Measurements from ENCODE around the gene PIK3R5.

The PIK3R5 gene

DNA sequence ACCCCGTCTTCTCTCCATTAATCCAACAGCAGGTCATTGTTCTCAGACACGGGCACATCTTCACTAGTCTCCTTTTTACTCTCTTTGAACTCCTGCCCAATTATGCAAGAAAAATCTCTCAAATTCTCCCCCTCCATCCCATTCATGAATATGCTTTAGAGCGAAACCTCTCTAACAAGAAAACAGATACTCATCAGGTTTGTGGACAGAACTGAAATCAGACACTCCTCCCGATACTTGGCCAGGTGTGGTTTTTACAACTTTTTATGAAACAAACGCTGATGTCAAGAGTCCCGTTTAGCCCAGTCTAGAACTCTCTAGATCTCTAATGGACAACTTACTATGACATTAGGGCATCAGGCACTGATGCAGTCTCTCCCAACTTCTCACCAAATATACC is 40.9 kb downstream of the PIK3R5 start:
- DNase-seq (ENCODE audit: low spot score), result no peak

DNA sequence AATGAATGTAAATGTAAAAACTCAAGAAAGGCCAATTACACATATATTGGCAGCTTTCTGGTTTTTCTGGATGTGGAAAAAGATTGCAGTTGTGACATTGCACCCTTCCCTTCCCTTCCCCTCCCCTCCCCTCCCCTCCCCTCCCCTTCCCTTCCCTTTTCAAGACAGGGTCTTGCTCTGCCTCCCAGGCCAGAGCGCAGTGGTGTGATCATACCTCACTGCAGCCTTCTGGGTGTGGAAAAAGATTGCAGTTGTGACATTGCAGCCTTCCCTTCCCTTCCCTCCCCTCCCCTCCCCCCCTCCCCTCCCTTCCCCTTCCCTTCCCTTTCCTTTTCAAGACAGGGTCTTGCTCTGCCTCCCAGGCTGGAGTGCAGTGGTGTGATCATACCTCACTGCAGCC is 41.7 kb downstream of the PIK3R5 start:
- no peak for DNase-seq (ENCODE audit: low spot score)

DNA sequence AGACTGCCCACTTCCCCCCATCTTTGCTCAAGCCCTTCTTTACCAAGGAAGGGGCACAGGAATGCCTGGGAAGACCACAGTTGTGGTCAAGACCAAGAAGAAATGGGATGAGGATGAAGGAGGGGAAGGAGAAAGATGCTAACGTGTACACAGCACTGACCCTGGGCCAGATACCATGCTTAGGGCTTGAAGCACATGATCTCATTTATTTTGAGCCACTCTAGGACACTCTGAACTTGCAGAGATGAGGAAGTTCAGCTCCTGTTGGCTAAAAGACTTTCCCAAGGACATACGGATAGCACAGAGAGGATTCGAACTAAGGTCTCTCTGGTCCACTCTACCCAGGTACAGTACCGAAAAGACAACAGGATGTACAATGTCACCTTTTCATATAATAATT is 42.6 kb downstream of the PIK3R5 start:
- no peak for DNase-seq (ENCODE audit: low spot score)

DNA sequence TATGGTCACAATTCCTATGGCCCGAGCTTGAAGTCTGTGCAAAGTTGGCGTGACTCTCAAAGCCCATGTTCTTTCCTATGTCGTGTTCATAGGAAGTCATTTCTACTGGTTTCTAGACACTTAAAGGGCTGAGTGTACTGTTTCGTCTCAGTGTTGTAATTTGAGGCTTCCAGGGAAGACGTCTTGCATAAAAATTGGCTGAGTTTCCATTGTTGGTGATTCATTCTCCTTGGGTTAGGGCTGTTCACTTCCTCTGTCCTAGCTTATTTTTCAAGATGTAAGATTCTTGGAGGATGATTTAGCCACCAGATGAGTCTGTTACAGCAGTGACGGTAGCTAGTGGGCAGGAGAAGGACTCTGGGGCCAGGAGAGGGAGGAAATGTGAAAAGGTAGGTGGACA is 43.1 kb downstream of the PIK3R5 start:
- no peak for DNase-seq (ENCODE audit: low spot score)

DNA sequence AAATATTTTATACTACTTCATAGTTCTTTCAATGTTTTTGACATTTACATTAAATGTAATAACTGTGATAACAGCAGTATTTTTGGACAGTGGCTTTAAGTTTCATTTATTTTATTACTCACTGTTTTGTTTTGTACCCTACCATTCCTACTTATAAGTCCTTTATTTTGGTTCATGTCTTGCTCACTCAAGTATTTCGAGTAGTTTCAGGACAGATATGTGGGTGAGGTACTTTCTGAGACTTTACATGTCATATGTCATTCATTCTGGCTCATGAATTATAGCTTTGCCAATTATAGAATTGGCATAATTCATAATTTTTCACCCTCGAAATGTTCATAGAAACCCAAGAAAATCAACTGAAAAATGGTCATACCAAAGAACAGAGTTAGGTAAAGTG is 44.4 kb downstream of the PIK3R5 start:
- no peak for DNase-seq (ENCODE audit: low spot score)

DNA sequence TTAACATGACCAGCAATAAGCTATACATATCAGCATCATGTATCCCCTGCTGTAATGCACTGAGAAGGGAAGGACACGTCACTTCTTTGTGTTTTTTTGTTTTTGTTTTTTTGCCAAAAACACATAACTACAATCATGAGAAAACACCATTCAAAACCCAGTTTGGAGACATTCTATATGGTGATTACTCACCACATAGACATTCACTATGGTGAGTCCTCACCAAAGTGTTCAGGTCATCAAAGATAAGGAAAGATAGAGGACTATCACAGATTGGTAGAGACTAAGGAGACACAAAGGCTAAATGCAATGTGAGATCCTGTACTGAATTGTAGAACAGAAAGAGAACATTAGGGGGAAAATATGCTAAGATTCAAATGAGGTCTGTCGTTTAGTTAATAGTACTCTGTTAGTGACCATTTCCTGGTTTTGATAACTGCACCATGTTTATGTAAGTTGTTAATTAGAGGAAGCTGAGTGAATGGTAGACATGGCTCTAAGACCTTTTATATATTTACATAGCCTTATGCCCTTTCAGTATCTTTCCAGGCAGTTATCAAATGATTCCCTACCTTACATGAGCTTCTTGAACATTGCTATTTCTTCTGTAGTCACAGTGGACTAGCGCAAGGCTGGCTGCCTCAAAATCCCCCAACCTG is 46.6 kb downstream of the PIK3R5 start:
- DNase-seq (ENCODE audit: low spot score), result no peak

DNA sequence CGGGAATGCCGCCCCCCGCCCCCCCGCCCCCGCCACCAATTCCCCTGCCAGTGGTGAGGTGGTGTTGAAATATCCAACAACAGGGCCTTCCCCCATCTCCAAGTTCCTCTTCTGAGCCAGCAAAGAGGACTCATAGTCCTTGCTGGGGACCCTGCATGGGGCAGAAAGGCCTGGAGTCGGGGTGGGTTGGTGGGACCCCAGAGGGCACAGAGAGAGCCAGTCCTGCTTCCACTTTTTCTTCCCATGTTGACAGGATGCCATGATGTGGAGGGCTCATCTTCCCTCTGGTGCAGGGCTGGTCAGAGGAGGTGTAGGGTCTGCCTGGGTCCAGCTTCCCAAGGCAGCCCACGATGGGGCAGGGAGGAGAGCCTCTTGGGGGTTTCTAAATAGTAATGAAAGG is 49.0 kb downstream of the PIK3R5 start:
- DNase-seq (ENCODE audit: low spot score), result no peak

DNA sequence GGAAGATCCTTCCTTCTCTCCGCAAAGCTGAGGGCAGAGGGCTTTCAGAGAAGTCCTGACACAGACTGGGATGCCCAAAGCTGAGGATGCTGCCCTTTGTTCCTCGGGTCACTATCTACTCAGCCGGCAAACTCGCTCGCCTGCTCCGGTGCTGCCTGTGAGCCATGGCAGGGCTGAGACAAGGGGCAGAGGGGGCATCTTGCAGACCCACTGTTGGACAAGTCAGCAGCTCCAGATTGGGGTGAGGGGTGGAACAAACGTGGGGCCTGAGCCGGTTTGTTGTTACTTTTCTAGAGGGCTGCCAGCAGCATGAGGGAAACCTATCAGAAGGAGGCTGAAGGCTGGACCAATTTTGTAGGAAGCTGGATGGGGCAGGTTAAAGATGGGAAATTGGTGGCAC is 51.0 kb downstream of the PIK3R5 start:
- no peak for DNase-seq (ENCODE audit: low spot score)

DNA sequence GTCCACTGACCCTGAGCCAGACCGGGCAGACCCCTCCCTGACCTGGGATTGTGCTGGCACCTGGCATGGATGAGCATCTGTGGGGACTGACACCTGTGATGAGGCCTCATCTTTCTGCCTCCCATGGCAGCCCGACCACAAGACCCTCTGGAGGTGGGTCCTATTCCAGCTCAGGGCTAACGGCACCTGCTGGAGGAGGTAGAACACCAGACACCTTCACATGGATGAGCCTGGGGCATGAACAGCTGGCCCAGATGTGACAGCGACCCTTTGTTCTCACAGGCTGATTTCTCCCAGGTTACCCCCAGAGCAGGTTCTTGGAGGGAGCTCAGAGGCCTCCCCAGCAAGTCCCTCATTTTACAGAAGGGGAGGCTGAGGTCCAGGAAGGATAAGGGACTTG is 51.6 kb downstream of the PIK3R5 start:
- DNase-seq (ENCODE audit: low spot score), result no peak

DNA sequence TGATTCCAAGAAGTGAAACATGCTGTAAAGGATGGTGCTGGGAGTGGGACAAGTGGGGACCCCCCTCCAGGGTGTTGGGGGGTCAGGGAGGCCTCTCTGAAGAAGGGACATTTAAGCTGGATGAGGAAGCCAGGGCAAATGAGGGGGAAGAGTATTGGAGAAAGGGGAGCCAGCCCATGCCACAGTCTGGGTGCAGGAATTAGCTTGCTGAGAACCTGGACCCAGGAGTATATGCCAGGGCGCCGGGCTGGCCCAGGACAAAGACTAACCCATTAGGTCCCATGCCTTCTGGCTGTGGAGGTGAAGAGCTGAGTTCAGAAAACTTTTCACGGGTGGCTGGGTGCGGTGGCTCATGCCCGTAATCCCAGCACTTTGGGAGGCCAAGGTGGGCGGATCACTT is 52.4 kb downstream of the PIK3R5 start:
- DNase-seq (ENCODE audit: low spot score), result no peak

DNA sequence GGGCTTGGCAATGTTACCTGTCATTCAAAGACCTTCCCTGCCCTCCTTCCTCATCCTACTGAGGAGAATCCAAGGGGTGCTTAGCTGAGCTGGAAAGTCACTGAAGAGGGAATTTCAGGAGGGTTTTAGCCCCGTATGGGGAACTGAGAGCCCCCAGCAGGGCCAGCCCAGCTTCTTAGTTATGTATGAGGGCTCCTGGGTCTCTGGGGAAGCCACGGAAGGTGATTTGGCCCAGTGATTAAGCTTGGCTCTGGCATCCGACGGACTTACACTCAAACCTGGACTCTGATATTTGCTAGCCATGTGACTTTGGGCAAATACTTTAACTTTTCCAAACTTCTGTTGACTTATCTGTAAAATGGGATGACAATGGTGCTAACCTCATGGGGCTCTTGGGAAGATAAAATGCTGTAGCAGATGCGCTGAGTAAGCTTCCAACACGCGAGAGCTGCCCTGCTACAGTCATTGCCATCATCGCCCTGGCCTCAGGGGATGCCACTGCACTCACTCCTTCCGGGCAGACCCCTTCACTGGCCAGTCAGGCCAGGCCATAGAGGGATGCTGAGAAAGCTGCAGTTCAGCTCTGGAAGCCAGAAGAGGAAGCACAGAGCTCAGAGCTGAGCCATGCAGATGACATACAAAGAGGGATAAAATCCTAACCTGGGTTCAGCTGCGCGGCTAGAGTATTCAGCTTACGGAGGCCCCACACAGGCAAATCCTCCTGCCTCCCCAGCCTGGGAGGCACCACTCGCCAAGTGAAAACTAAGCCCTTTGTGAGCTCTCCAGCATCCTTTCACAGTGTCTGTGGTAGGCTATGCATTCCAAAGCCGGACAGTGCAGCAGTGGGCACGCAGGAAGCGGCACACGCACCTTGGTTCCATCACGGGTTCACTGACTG is 53.2 kb downstream of the PIK3R5 start:
- DNase-seq (ENCODE audit: low spot score), result no peak

DNA sequence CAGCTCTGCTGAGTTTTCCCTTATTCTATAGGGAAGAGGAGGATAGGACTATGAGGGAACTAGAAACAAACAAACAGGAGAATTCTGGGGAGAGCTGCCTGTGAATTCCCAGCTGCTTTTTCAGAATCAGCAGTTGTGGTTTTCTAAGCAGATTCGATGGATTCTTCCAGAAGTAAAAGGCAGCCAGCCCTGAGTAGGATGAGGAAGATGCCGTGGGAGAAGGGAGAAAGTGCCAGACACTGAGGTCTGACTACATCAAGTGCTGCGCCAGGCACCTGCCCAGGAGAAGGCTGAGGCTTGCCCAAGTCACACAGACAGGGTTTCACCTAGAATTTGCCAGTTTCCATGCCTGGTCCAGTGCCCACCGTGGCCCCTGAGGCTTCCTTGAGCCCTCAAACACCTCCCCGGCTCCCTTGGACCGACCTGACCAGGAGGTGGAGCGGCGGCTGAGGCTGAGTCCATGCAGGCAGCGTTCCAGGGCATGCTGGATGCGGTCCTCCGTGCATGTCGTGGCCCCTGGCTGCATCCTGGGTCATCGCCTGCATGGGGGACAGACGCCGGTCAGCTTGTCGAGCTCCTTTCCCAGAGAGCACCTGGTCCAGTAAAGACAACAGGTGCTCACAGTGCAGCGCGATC is 54.4 kb downstream of the PIK3R5 start:
- DNase-seq (ENCODE audit: low spot score), result no peak

DNA sequence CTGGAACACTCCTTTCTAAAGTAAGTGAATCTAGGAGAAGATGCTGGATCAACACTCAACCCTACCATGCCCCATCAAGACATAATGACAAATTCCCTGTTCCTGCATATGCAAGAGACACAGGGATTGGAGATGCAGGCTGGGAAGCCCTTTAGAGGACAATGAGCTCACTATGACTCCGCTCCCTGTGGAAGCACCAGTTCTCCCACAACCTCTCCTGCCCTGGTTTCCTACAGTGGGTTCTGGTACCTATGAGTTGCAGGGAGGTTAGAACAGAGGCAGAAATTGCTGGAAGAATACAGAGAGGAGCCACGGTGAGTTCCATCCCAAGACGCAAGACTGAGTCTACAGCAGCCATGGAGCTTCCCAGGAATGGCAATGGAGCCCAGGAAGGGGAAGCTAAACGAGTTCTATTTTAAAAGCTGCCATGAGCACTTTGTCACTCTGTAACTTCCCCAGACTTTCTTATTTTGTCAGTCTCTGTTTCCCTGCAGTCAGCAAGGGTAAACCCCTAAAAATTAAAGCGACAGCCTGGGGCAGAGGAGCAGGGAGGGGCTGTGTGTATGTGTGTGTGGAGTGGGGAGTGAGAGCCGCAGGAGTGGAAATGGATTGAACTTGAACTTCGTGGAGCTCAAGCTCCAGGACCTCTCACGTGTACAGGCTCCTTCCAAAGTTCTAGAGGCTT is 55.8 kb downstream of the PIK3R5 start:
- DNase-seq (ENCODE audit: low spot score), result no peak

DNA sequence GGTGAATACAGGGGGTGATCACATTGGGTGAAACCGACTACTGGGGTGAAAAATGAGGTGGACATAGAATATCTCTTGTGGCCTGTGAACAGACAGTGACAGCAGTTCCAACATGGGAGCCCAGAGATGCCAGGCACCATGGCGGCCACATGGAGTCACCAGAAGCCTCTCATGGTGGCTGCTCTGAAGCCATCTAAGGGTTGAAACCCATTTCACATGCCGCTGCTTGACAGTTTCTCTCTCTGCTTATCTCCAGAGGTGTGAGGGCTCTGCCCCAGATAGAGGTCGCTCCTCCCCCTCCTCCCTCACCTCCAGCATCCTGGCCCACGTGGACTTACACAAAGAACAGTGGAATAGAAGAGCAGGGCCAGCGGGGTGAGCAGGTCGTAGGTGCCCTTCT is 60.2 kb downstream of the PIK3R5 start:
- no peak for DNase-seq (ENCODE audit: low spot score)

DNA sequence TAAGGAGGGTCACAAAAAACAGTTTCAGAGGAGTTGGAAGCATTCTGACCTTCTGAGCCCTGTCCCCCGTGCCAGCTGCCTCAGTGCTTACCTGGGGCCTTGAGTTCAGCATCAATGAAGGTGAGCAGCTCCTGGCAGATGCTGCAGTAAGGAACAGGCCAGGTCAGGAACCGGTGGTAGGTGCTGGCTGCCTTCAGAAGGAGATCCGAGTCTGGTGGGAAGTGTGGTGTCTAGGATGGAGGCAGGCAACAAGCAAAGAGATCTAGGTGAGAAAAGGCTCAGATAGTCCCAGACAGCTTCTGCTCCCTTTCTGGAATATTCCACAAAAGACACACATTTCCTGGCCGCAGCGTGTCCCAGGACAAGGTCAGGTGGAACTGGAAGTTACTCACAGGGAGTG is 60.8 kb downstream of the PIK3R5 start:
- DNase-seq (ENCODE audit: low spot score), result no peak

DNA sequence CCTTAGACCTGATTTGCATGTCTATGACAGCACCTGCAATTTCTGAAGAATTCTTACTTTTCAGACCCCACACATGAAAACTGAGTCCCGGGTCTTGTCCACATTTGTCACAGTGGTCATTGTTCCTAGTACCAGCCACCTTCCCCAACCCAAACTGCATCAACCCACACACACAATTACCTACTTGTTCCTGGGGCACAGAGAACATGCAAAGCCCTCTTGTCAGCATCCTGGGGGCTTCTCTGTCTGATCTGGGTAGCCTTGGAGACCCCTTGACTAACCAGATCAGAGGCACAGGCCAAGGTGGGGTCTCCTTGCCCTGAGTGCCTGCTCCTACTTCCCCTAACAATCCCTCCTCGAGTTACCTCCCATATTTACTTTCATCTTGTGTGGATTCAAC is 61.3 kb downstream of the PIK3R5 start:
- no peak for DNase-seq (ENCODE audit: low spot score)

DNA sequence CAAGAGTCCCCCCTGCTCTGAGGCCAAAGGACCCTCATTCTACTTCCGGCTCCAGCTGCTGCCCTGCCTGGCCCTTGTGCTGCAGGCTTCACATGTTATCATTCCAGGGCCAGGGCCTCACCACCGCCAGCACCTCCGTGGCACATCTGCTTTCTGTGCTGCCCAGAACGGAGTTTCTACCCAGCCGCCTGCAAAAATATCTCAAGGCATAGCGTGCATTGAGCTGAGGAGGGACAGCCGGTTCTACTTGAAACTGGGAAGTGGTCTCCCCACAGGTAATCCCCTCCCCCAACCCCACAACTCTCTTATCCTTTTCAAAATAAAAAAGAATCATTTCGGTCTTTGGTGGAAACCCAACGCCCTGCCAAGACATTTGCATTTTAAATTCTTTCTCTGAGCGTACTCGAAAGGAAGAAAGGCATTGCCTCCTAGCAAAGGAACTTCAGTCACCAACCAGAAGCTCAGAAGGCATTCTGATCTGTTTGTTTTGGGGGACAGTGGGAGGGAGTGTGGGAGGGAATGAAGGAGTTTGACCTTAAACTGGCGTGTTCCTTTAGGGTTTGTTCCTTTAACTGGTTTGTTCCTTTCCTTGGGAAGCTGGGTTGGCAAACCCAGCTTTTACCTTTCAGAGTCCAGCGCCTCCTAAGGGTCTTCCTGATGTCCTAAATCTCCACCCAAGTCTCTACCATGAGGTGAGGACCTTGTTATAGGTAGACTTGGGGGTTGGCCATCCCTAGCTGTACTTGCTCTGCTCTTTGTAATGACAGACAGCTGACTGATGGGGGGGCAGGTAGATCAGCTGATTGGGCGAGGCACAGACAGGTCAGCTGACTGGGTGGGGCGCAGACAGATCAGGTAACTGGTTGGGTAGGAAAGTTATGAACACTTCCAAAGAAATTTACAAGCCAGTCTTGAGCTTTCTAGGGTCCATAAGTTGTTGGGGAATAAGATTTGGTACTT is 64.6 kb downstream of the PIK3R5 start:
- DNase-seq (ENCODE audit: low spot score), result no peak

DNA sequence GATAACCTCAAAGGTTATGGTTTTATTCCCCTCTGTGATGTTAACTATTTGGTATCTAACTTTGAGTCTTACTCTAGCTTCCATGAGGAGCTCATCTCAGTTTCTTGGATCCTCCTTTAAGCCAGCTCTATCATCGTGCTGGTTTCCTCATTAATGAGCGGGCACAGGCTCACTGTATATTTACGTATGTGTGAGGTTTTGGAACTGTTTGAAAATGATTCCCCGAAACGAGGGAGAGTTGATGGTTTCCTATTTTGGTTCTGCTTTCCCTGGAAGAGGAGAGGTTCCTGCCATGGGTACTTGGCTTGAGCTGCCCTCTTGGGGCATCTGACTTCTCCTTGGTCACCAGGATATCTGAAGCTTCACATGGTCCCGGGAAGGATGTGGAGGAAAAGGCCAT is 65.3 kb downstream of the PIK3R5 start:
- no peak for DNase-seq (ENCODE audit: low spot score)

DNA sequence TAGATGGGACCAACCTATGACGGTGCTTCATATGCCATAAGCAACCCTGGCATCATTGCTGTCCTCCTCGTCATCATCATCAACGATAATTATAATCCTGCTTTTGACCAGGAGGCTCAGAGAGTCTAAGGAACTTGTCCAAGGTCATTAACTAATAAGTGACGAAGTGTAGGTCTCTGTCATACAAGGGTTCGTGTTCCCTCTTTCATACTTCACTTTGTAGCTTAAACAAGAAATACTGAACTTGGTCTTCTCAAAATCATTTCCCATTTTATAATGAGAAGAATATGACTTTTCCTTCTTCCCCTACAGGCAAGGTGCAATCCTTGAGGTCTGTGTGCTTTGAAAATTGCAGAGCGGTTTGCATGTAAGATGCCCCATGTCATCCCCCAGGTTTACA is 66.9 kb downstream of the PIK3R5 start:
- DNase-seq (ENCODE audit: low spot score), result no peak

DNA sequence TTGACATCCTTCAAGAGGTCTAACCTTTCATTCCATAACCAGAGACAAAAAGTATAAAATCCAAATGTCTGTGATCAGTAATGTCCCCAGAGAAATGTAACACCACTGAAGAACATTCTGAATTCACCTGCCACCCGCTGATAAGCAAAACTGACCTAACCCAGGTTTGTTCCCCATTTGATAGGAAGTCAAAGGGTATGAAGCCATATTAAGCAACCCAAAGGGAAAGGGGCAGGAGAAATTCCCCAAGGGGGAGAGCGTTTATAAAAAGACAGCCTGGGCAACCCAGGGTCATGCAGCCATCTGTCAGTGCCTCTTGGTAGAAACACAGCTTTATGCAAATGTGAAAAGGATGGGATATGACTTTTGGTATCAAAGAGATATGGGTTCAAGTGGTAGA is 67.4 kb downstream of the PIK3R5 start:
- no peak for DNase-seq (ENCODE audit: low spot score)
